M059J (cell line): ENCODE results near the gene DNAH2. TPM values are rescaled to one million over a fixed set of nuclear protein-coding genes. Genes with fewer than 3 reads are reported as not detected.

Experiments used
- DNase-seq: peaks from one replicate; pipeline ENCODE4 v3.0.0-alpha.2; 2012; ENCODE audit warnings: low read depth
- total RNA-seq: library from RNA; depleted of rRNA; stranded (reverse); fragments of >200 nt; shearing (Covaris generic); gene quantifications from 2 replicates; pipeline ENCODE4 v1.2.3, GENCODE V29; 2014

Gene DNAH2
- total RNA-seq, 1 experiment from 2014 or later: 0.02 TPM

- DNase-seq: no peak
Observed at GRCh38 chr17:7818746-7819645, 101.5 kb downstream of the DNAH2 start.

DNA sequence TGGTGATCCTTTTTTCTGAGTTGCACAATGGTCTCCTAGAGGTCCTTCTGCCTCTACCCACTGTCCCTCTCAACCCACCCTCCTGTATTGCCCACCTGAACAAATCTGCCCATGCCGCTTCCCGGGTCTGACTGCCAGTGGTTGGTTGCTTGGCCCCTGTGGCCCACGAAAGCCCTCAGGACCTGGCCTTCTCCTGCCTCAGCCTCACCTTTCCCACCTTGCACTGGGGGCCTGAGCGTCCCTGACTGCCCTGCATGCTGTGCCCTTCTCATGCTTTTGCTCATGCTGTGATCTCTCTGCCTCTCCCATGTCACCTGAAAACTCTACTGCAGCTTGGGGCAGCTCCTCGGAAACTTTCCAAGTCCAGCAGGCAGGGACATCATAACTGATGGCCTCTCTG lies 102.7 kb downstream of the DNAH2 start:
- DNase-seq: no peak

GRCh38 chr17:7822126-7822525 lies 104.6 kb downstream of the DNAH2 start:
- DNase-seq: no peak

GRCh38 chr17:7823581-7824001 lies 106.0 kb downstream of the DNAH2 start:
- no peak for DNase-seq

DNA sequence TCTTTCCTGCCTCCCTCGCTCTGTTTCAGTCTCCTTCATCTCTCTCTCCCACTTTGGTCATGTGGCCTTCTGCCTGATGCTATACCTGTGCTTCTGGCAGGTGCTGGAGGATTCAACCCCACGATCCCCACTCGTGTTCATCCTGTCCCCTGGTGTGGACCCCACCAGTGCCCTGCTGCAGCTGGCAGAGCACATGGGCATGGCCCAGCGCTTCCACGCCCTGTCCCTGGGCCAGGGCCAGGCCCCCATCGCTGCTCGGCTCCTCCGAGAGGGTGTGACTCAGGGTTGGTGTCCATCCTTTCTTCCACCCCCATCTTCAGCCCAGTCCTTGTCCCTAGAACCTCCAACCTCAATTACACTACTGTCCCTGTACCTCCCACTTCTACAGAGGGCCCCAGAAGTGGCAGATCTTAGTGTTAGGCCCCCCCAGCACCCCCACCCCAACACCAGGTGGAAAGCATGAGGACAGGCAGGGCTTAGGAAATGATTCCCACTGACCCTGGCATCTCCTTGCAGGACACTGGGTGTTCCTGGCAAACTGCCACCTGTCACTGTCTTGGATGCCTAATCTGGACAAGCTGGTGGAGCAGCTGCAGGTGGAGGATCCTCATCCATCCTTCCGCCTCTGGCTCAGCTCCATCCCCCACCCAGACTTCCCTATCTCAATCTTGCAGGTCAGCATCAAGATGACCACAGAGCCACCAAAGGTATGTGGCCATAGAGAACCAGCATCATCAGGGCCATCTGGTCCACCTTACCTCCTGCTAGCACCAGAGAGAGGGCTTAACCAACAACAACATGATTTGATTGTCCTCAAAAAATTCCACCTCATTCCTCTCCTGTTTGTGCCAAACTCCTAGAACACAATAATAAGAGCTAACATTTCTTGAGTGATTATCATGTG lies 106.7 kb downstream of the DNAH2 start:
- no peak for DNase-seq

DNA sequence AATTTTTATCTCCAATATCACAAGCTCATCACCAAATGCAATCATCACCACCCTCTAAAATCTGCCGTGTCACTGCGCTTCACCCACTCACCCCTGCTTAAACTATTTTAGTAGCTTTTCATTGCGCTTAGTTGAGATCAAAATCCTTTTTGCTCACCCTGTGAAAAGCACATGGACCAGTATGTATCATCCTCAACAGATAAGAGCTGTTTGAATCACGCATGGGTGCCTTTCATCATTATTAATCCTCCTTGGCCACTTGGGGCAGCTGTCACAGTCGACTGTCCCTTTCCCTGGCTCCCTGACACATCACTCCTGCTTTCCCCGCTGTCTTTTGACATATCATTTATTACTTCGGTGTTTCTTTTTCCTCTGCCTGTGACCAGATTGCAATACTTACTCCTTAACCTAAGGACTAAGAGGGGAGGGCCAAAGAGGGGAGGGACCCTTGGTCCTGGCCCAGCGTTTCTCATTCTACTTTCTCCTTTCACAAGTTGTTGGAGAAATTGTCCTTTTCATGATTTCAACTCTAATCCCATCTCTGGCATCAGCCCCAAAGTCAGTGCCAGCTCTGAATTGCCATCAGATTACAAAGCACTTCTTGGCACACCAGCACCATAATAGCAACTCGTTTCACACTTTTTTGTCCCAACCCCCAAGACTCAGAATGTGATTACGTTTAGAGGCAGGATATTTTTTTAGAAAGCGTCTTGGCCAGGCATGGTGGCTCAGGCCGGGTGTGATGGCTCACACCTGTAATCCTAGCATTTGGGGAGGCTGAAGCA lies 107.9 kb downstream of the DNAH2 start:
- peak; percentile 33 for DNase-seq

- no peak for DNase-seq
Observed at GRCh38 chr17:7830616-7831015, 113.1 kb downstream of the DNAH2 start.

GRCh38 chr17:7831233-7831632 lies 113.7 kb downstream of the DNAH2 start:
- DNase-seq: no peak

DNA sequence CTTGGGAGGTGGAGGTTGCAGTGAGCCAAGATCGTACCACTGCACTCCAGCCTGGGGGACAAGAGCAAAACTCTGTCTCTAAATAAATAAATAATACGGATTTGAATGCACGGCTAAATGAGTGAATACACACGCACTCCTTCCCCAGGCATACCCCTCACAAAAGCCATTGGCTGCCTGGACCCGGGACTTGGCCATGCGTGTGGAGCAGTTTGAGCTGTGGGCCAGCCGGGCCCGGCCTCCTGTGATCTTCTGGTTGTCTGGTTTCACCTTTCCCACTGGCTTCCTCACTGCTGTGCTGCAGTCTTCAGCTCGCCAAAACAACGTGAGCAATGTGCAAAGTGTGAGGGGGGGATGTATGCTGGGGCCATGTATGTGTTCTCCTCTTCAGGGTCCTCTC lies 114.9 kb downstream of the DNAH2 start:
- DNase-seq: no peak

DNA sequence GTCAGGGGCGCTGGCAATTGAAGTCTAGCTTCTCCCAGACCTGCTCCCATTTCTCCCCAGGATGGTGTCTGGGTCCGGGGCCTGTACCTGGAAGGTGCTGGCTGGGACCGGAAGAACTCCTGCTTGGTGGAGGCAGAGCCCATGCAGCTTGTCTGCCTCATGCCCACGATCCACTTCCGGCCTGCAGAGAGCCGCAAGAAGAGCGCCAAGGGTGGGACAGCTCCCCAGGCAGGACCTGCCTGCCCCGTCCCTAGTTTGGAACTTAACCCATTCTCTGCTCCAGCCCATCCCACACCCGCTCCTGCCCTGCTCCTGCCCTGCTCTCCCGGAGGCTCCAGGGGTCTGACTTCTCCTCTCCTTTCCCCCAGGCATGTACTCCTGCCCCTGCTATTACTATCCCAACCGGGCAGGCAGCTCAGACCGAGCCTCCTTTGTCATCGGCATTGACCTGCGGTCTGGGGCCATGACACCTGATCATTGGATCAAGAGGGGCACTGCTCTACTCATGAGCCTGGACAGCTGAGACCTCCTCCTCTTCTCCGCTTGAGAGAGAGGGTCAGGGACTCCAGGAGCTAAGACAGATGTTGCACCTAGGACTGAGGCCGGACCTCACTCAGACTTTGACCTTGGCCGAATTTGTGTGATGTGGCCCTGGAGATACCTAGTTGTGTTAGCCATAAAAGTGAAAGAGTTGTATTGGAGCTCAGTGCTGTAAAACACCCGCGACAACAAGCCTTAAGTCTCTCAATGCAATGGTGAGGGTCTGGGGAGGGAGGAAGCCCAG lies 115.7 kb downstream of the DNAH2 start:
- no peak for DNase-seq

GRCh38 chr17:7833795-7834541 lies 116.4 kb downstream of the DNAH2 start, which contains the start of gene KDM6B:
KDM6B (plus strand) TSS chr17:7834217; CDS start chr17:7845555, 11,338 bp downstream.
- DNase-seq: peak; percentile 88

DNA sequence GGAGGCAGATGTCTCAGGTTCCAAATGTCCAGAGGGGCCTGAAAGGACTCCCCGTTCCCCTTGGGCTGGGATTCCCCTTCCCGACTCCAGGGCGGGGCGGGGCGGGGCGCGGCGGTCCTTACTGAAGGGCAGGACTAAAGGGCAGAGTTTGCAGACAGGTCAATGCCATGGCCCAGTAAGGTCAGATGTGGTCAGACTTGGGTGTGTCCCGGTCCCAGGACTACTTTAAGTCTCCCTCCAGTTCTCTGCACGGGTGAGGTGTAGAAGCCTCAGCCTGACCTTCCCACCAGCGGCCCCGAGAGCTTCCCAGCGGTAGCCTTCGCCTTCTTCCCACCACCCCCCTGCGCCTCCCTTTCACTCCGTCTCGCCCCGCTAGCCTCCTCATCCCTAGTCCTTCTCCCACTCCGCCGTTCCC lies 117.0 kb downstream of the DNAH2 start:
- DNase-seq: peak; percentile 83

- peak; percentile 98 for DNase-seq
Observed at GRCh38 chr17:7834957-7835813, 117.6 kb downstream of the DNAH2 start.

DNA sequence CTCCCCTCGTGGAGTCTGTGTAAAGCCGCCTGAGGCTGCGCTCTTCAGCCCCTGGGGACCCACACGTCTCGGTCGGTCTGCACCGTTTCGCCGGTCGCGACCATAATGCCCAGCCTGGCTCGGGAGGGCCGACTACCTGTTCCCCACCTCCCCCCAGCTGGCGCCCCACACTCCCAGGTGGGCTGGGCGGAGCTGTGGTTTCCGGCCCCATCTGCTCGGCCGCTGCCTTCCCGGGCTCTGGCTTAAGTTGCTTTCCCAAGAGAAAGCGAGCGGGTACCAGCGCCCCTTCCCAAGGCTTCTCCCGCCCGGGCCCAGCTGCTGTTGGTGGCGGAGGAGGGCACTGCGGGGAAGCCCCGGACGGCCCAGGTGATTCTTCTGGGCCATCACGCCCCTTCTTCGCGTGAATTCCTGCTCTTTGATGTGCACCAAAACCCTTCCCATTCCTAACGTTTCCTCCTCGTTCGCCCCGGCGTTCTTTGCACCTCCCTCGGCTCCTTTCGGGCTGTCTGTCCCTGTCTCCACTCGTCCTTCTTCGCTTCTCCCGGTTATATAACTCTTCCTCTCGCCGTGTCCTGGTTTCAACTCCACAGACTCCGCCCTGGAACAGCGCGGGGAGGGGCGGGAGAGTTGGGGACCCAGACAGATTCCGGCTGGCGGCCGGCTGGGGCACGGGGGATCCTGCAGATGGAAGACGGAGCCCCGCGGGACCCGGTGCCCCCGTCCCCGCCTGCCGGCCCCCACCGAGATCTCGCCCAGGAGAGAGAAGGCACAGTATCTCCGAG lies 118.5 kb downstream of the DNAH2 start:
- DNase-seq: peak; percentile 83

GRCh38 chr17:7836596-7837407 lies 119.3 kb downstream of the DNAH2 start:
- DNase-seq: peak; percentile 96

DNA sequence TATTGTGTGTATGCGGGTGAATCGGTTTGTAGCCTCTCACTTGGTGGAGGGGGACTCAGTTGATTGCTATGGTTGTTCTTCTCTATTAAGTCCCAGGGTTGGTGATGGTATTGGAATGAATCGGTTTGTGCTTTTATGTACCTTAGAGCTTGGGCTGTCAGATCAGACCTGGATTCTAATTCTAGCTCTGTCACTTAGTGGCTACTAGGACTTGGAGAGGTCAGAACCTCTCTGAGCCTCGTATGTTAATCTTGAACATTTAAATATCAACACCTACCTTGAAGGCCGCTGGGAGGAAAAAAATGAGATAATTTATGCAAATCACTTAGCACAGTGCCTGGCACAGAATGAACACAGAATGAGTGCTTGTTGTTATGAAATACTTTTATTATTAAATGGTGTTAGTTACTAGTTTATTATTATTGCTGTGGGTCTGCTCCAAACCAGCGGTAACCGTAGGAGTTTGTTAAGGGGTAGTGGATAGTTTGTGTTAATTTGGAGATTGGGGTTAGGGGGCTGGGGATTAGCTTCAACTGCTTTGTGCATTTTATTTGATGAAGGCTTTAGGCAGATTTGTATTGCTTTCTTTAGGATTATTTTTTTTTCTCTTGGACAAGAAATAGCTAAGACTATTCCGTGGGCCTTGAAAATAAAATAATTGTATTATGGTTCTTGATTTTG lies 120.0 kb downstream of the DNAH2 start:
- DNase-seq: no peak
